ENCODE data around the gene CDKL5. TPM values are rescaled to one million over a fixed set of nuclear protein-coding genes. Genes with fewer than 3 reads are reported as not detected.

The CDKL5 gene
- total RNA-seq, 2 donors from 2014 or later = 9.2 to 9.8 TPM

- Histone ChIP-seq H3K4me1 (no peaks in the 10 kb centered on the region), H3K4me3 (no peak overlapping the region), H3K9me3 (no peaks in the 10 kb centered on the region), H3K27ac (no peak overlapping the region), H3K36me3 (no peaks in the 10 kb centered on the region), H3K27me3 (no peaks in the 10 kb centered on the region)
- no peak for TF ChIP-seq CTCF (IDR thresholded peaks at IDR 0.05)
- DNase-seq (ENCODE audit: low spot score) = no peak
Measured at GRCh38 chrX:18698737-18699650, 273.6 kb downstream of the CDKL5 start.

GRCh38 chrX:18701621-18702361, 276.4 kb downstream of the CDKL5 start:
- H3K36me3 ChIP-seq = no peaks in the 10 kb centered on the region
- no peaks in the 10 kb centered on the region for H3K4me1 ChIP-seq
- H3K9me3 ChIP-seq = no peaks in the 10 kb centered on the region
- DNase-seq (ENCODE audit: low spot score) = no peak
- no peak overlapping the region for H3K4me3 ChIP-seq
- no peak overlapping the region for H3K27ac ChIP-seq
- no peak for TF ChIP-seq CTCF (IDR thresholded peaks at IDR 0.05)
- no peaks in the 10 kb centered on the region for H3K27me3 ChIP-seq

GRCh38 chrX:18702362-18703195, 277.2 kb downstream of the CDKL5 start:
- H3K9me3 ChIP-seq = no peaks in the 10 kb centered on the region
- TF ChIP-seq CTCF (IDR thresholded peaks at IDR 0.05) = no peak
- H3K27me3 ChIP-seq = no peaks in the 10 kb centered on the region
- no peak for DNase-seq (ENCODE audit: low spot score)
- no peak overlapping the region for H3K4me3 ChIP-seq
- no peaks in the 10 kb centered on the region for H3K4me1 ChIP-seq
- no peaks in the 10 kb centered on the region for H3K36me3 ChIP-seq
- H3K27ac ChIP-seq = no peak overlapping the region

Other genes starting within 250 kb of the CDKL5 start
- not detected for gene BEND2, start 204.7 kb upstream of the CDKL5 start, total RNA-seq
- gene SCML2, start 70.9 kb upstream of the CDKL5 start, total RNA-seq = 1 to 10 TPM; 1.1 to 2.3 TPM
- gene RS1, start 246.5 kb downstream of the CDKL5 start, total RNA-seq = not detected